ENCODE data around the gene CPNE8.

Gene CPNE8

DNA sequence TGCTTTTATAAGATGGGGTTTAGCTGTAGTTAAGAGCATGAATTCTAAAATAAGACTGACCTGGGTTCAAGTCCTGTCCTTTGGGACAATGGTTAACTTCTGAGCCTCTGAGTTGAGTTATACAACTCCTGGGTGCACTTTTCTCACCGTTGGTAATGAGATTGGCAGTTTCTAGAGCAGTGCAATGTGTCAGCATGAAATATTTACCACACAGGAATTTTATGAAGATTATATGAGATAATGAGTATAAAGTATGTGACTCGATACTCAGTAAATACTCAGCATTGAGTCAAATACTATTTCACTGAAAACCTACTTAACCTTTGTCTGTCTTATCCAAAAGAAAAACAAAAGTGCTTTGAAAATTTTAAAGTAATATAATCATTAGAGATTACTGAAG, 214.2 kb downstream of the CPNE8 start:
- H3K27ac ChIP-seq (ENCODE audit: low read depth, low read length), result no peak overlapping the region
- no peak overlapping the region for H3K4me3 ChIP-seq (ENCODE audit: low read depth, low read length)
- H3K27me3 ChIP-seq (ENCODE audit: insufficient read depth, low read length), result no peaks in the 10 kb centered on the region
- H3K36me3 ChIP-seq (ENCODE audit: insufficient read depth, low read length), result no peaks in the 10 kb centered on the region
- no peak overlapping the region for H2AFZ ChIP-seq (ENCODE audit: low read length, unreplicated experiment)
- H3K79me2 ChIP-seq (ENCODE audit: control insufficient read depth, insufficient read depth, low read length, unreplicated experiment), result no peaks in the 10 kb centered on the region
- peaks cover 5% of the 10 kb centered on the region for H3K4me1 ChIP-seq (ENCODE audit: control insufficient read depth, insufficient read depth, low read length, unreplicated experiment)

- no peak overlapping the region for H3K27ac ChIP-seq (ENCODE audit: low read depth, low read length)
- no peaks in the 10 kb centered on the region for H3K79me2 ChIP-seq (ENCODE audit: control insufficient read depth, insufficient read depth, low read length, unreplicated experiment)
- H3K36me3 ChIP-seq (ENCODE audit: insufficient read depth, low read length), result no peaks in the 10 kb centered on the region
- H3K4me3 ChIP-seq (ENCODE audit: low read depth, low read length), result no peak overlapping the region
- no peak overlapping the region for H2AFZ ChIP-seq (ENCODE audit: low read length, unreplicated experiment)
- peaks cover 5% of the 10 kb centered on the region for H3K4me1 ChIP-seq (ENCODE audit: control insufficient read depth, insufficient read depth, low read length, unreplicated experiment)
- no peaks in the 10 kb centered on the region for H3K27me3 ChIP-seq (ENCODE audit: insufficient read depth, low read length)
These were observed 214.7 kb downstream of the CPNE8 start for GRCh38 chr12:38690646-38691045.

DNA sequence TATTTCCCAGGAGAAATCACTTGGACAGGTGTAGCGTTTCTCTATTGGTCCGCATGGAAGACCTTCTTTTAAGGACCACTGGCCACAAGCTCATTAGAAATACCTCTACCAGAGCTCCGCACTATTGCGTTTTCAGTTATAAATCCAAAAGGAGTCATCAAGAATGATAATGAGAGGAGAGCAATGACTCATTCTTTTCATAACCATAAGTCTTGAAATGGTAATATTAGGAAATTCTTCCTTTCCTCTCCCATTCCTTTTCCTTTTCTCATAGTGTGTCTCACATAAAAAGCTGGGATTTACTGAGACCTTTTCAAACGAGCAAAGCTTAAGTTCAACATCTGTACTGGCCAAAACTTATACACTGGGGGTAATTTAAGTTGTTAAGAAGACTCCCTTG, 215.7 kb downstream of the CPNE8 start:
- Histone ChIP-seq H3K4me1 (ENCODE audit: control insufficient read depth, insufficient read depth, low read length, unreplicated experiment) (peaks cover 5% of the 10 kb centered on the region), H3K4me3 (ENCODE audit: low read depth, low read length) (no peak overlapping the region), H2AFZ (ENCODE audit: low read length, unreplicated experiment) (no peak overlapping the region), H3K36me3 (ENCODE audit: insufficient read depth, low read length) (no peaks in the 10 kb centered on the region), H3K27ac (ENCODE audit: low read depth, low read length) (no peak overlapping the region), H3K79me2 (ENCODE audit: control insufficient read depth, insufficient read depth, low read length, unreplicated experiment) (no peaks in the 10 kb centered on the region), H3K27me3 (ENCODE audit: insufficient read depth, low read length) (no peaks in the 10 kb centered on the region)

DNA sequence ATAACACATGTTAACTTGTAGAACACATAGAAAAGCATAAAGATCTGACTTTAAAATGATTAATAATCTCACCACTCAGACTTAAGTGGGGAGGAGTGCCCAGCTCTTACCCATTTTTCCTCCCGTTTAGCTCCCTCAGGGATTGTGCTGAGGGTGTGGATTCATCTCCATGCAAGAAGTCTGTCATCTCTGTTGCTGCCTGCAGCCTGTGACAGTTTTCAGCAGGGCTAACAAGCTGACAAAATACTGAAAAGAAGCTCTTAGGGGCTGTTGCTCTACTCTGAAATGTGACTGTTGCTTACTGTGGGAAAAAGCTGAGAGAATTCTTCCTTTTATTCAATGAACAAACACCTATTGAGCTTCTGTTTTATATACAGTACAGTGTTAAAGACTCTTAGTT, 216.2 kb downstream of the CPNE8 start:
- no peak overlapping the region for H3K27ac ChIP-seq (ENCODE audit: low read depth, low read length)
- peaks cover 5% of the 10 kb centered on the region for H3K4me1 ChIP-seq (ENCODE audit: control insufficient read depth, insufficient read depth, low read length, unreplicated experiment)
- no peaks in the 10 kb centered on the region for H3K79me2 ChIP-seq (ENCODE audit: control insufficient read depth, insufficient read depth, low read length, unreplicated experiment)
- no peaks in the 10 kb centered on the region for H3K36me3 ChIP-seq (ENCODE audit: insufficient read depth, low read length)
- H3K4me3 ChIP-seq (ENCODE audit: low read depth, low read length), result no peak overlapping the region
- no peaks in the 10 kb centered on the region for H3K27me3 ChIP-seq (ENCODE audit: insufficient read depth, low read length)
- H2AFZ ChIP-seq (ENCODE audit: low read length, unreplicated experiment), result no peak overlapping the region

- Histone ChIP-seq H3K36me3 (ENCODE audit: insufficient read depth, low read length) (no peaks in the 10 kb centered on the region), H3K27ac (ENCODE audit: low read depth, low read length) (no peak overlapping the region), H3K4me1 (ENCODE audit: control insufficient read depth, insufficient read depth, low read length, unreplicated experiment) (no peaks in the 10 kb centered on the region), H3K4me3 (ENCODE audit: low read depth, low read length) (no peak overlapping the region), H3K27me3 (ENCODE audit: insufficient read depth, low read length) (no peaks in the 10 kb centered on the region), H2AFZ (ENCODE audit: low read length, unreplicated experiment) (no peak overlapping the region), H3K79me2 (ENCODE audit: control insufficient read depth, insufficient read depth, low read length, unreplicated experiment) (no peaks in the 10 kb centered on the region)
These were observed 222.9 kb downstream of the CPNE8 start for GRCh38 chr12:38682521-38682920.

- H2AFZ ChIP-seq (ENCODE audit: low read length, unreplicated experiment), result no peak overlapping the region
- no peak overlapping the region for H3K27ac ChIP-seq (ENCODE audit: low read depth, low read length)
- no peaks in the 10 kb centered on the region for H3K36me3 ChIP-seq (ENCODE audit: insufficient read depth, low read length)
- no peaks in the 10 kb centered on the region for H3K27me3 ChIP-seq (ENCODE audit: insufficient read depth, low read length)
- no peak overlapping the region for H3K4me3 ChIP-seq (ENCODE audit: low read depth, low read length)
- no peaks in the 10 kb centered on the region for H3K79me2 ChIP-seq (ENCODE audit: control insufficient read depth, insufficient read depth, low read length, unreplicated experiment)
- H3K4me1 ChIP-seq (ENCODE audit: control insufficient read depth, insufficient read depth, low read length, unreplicated experiment), result no peaks in the 10 kb centered on the region
These were observed 235.9 kb downstream of the CPNE8 start for GRCh38 chr12:38669530-38669929.

DNA sequence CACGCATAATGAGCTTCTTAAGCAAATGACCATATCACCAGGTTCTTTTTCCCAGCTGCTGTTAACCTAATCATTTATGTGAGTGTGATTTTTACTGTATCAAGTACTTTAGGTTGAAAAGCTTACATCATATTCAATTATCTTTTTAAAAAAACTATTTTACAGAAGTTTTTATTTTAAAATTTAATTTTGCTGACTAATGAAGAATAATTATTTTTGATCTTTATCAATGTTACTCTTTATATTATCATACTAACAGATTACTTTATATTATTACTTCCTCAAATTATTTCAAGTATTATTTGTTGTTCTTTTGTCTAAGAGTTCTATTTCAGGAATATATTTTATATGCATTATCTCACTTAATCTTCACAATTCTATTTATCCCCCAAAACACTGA, 236.3 kb downstream of the CPNE8 start:
- Histone ChIP-seq H2AFZ (ENCODE audit: low read length, unreplicated experiment) (no peak overlapping the region), H3K27ac (ENCODE audit: low read depth, low read length) (no peak overlapping the region), H3K36me3 (ENCODE audit: insufficient read depth, low read length) (no peaks in the 10 kb centered on the region), H3K79me2 (ENCODE audit: control insufficient read depth, insufficient read depth, low read length, unreplicated experiment) (no peaks in the 10 kb centered on the region), H3K27me3 (ENCODE audit: insufficient read depth, low read length) (no peaks in the 10 kb centered on the region), H3K4me3 (ENCODE audit: low read depth, low read length) (no peak overlapping the region), H3K4me1 (ENCODE audit: control insufficient read depth, insufficient read depth, low read length, unreplicated experiment) (no peaks in the 10 kb centered on the region)

DNA sequence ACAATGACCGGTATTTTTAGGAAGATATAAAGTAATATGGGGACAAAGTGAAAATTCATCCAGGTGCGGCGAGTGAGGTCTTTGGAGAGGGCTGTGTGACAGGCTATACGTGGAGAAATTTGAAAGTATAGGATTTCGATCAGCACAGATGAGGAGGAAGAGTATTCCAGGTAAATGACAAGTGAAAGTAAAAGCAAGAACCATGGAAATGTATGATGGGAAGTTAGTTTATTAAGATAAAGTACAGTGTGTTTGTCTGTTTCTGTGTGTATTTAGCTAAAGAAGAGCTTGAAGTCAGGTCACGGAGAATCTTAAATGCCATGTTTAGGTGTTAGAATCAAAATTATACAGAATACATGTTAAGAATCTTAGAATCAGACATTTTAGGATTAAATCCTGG, 239.0 kb downstream of the CPNE8 start:
- Histone ChIP-seq H3K4me3 (ENCODE audit: low read depth, low read length) (no peak overlapping the region), H3K27ac (ENCODE audit: low read depth, low read length) (no peak overlapping the region)

GRCh38 chr12:38664661-38665269, 240.6 kb downstream of the CPNE8 start:
- Histone ChIP-seq H2AFZ (ENCODE audit: low read length, unreplicated experiment) (no peak overlapping the region), H3K36me3 (ENCODE audit: insufficient read depth, low read length) (peaks cover 7% of the 10 kb centered on the region; the same call in 1 of the 2 replicates)

More for the DNA sequence above, 239.0 kb downstream of the CPNE8 start:
- Histone ChIP-seq H3K27me3 (ENCODE audit: insufficient read depth, low read length) (no peaks in the 10 kb centered on the region), H2AFZ (ENCODE audit: low read length, unreplicated experiment) (no peak overlapping the region), H3K79me2 (ENCODE audit: control insufficient read depth, insufficient read depth, low read length, unreplicated experiment) (no peaks in the 10 kb centered on the region), H3K4me1 (ENCODE audit: control insufficient read depth, insufficient read depth, low read length, unreplicated experiment) (no peaks in the 10 kb centered on the region), H3K36me3 (ENCODE audit: insufficient read depth, low read length) (peaks cover 7% of the 10 kb centered on the region; the same call in 1 of the 2 replicates)

GRCh38 chr12:38662829-38663228, 242.6 kb downstream of the CPNE8 start:
- Histone ChIP-seq H3K4me1 (ENCODE audit: control insufficient read depth, insufficient read depth, low read length, unreplicated experiment) (no peaks in the 10 kb centered on the region), H3K4me3 (ENCODE audit: low read depth, low read length) (no peak overlapping the region), H3K36me3 (ENCODE audit: insufficient read depth, low read length) (peaks cover 7% of the 10 kb centered on the region; the same call in 1 of the 2 replicates), H3K79me2 (ENCODE audit: control insufficient read depth, insufficient read depth, low read length, unreplicated experiment) (no peaks in the 10 kb centered on the region), H3K27me3 (ENCODE audit: insufficient read depth, low read length) (no peaks in the 10 kb centered on the region), H2AFZ (ENCODE audit: low read length, unreplicated experiment) (no peak overlapping the region), H3K27ac (ENCODE audit: low read depth, low read length) (no peak overlapping the region)

More at GRCh38 chr12:38664661-38665269, 240.6 kb downstream of the CPNE8 start:
- no peak overlapping the region for H3K4me3 ChIP-seq (ENCODE audit: low read depth, low read length)
- H3K27ac ChIP-seq (ENCODE audit: low read depth, low read length), result no peak overlapping the region
- H3K27me3 ChIP-seq (ENCODE audit: insufficient read depth, low read length), result no peaks in the 10 kb centered on the region
- H3K79me2 ChIP-seq (ENCODE audit: control insufficient read depth, insufficient read depth, low read length, unreplicated experiment), result no peaks in the 10 kb centered on the region
- H3K4me1 ChIP-seq (ENCODE audit: control insufficient read depth, insufficient read depth, low read length, unreplicated experiment), result no peaks in the 10 kb centered on the region

GRCh38 chr12:38653650-38654049, 251.7 kb downstream of the CPNE8 start:
- no peak overlapping the region for H3K4me3 ChIP-seq (ENCODE audit: low read depth, low read length)
- H3K27ac ChIP-seq (ENCODE audit: low read depth, low read length), result no peak overlapping the region
- no peaks in the 10 kb centered on the region for H3K36me3 ChIP-seq (ENCODE audit: insufficient read depth, low read length)
- H3K4me1 ChIP-seq (ENCODE audit: control insufficient read depth, insufficient read depth, low read length, unreplicated experiment), result no peaks in the 10 kb centered on the region
- H2AFZ ChIP-seq (ENCODE audit: low read length, unreplicated experiment), result no peak overlapping the region
- H3K79me2 ChIP-seq (ENCODE audit: control insufficient read depth, insufficient read depth, low read length, unreplicated experiment), result no peaks in the 10 kb centered on the region
- no peaks in the 10 kb centered on the region for H3K27me3 ChIP-seq (ENCODE audit: insufficient read depth, low read length)

Measured in ACC112 (cell line).